ENCODE measurements around the gene CFAP46.

The CFAP46 gene

GRCh38 chr10:132858121-132859081, 84.0 kb downstream of the CFAP46 start:
- no peak for DNase-seq (ENCODE audit: extremely low spot score)
- ChIA-PET CTCF (no interaction called here), POLR2A (no interaction called here)
- TF ChIP-seq ELF4 (IDR thresholded peaks at IDR 0.05): no peak
- TF ChIP-seq TARDBP (IDR thresholded peaks at IDR 0.05): no peak
- no peak for TF ChIP-seq NFRKB (IDR thresholded peaks at IDR 0.05)
- TF ChIP-seq FOXK2 (IDR thresholded peaks at IDR 0.05): no peak
- no peak for TF ChIP-seq PKNOX1 (IDR thresholded peaks at IDR 0.05)
- no peak for TF ChIP-seq FOXM1 (IDR thresholded peaks at IDR 0.05; ENCODE audit: borderline replicate concordance)
- no peak for TF ChIP-seq BHLHE40 (IDR thresholded peaks at IDR 0.05; ENCODE audit: borderline replicate concordance)
- TF ChIP-seq SP1 (IDR thresholded peaks at IDR 0.05): no peak
- TF ChIP-seq ZNF384 (IDR thresholded peaks at IDR 0.05): no peak
- TF ChIP-seq L3MBTL2 (conservative IDR thresholded peaks at IDR 0.05): no peak
- TF ChIP-seq CTBP1 (IDR thresholded peaks at IDR 0.05; ENCODE audit: borderline replicate concordance): no peak
- no peak for TF ChIP-seq ARNT (IDR thresholded peaks at IDR 0.05)
- no peak for TF ChIP-seq HDGF (IDR thresholded peaks at IDR 0.05; ENCODE audit: borderline replicate concordance)
- no peak for TF ChIP-seq LEF1 (IDR thresholded peaks at IDR 0.05; ENCODE audit: borderline replicate concordance)

GRCh38 chr10:132856869-132857524, 85.4 kb downstream of the CFAP46 start:
- TF ChIP-seq HDGF (IDR thresholded peaks at IDR 0.05; ENCODE audit: borderline replicate concordance) (no peak), LEF1 (IDR thresholded peaks at IDR 0.05; ENCODE audit: borderline replicate concordance) (no peak), FOXA1 (IDR thresholded peaks at IDR 0.05) (no peak), SUZ12 (IDR thresholded peaks at IDR 0.05) (no peak), ARNT (IDR thresholded peaks at IDR 0.05) (no peak), PKNOX1 (IDR thresholded peaks at IDR 0.05) (no peak), NFRKB (IDR thresholded peaks at IDR 0.05) (no peak), SP1 (IDR thresholded peaks at IDR 0.05) (no peak), TARDBP (IDR thresholded peaks at IDR 0.05) (no peak), L3MBTL2 (conservative IDR thresholded peaks at IDR 0.05) (no peak), FOXK2 (IDR thresholded peaks at IDR 0.05) (no peak), ELF4 (IDR thresholded peaks at IDR 0.05) (no peak), ZNF384 (IDR thresholded peaks at IDR 0.05) (no peak), CTBP1 (IDR thresholded peaks at IDR 0.05; ENCODE audit: borderline replicate concordance) (no peak)
- POLR2A ChIA-PET: no interaction called here

GRCh38 chr10:132855889-132856288, 86.5 kb downstream of the CFAP46 start:
- ChIA-PET CTCF (no interaction called here), POLR2A (no interaction called here)
- no peak for TF ChIP-seq TARDBP (IDR thresholded peaks at IDR 0.05)
- no peak for DNase-seq (ENCODE audit: extremely low spot score)

More at GRCh38 chr10:132856869-132857524, 85.4 kb downstream of the CFAP46 start:
- CTCF ChIA-PET: no interaction called here
- DNase-seq (ENCODE audit: extremely low spot score): no peak

GRCh38 chr10:132851451-132851850, 90.9 kb downstream of the CFAP46 start:
- CTCF ChIA-PET: no interaction called here
- POLR2A ChIA-PET: no interaction called here
- DNase-seq (ENCODE audit: extremely low spot score): no peak
- no peak for TF ChIP-seq TARDBP (IDR thresholded peaks at IDR 0.05)
- TF ChIP-seq CTBP1 (IDR thresholded peaks at IDR 0.05; ENCODE audit: borderline replicate concordance): no peak
- TF ChIP-seq LEF1 (IDR thresholded peaks at IDR 0.05; ENCODE audit: borderline replicate concordance): no peak
- TF ChIP-seq ELF4 (IDR thresholded peaks at IDR 0.05): no peak
- no peak for TF ChIP-seq HDGF (IDR thresholded peaks at IDR 0.05; ENCODE audit: borderline replicate concordance)
- no peak for TF ChIP-seq ZNF384 (IDR thresholded peaks at IDR 0.05)
- no peak for TF ChIP-seq SUZ12 (IDR thresholded peaks at IDR 0.05)
- no peak for TF ChIP-seq L3MBTL2 (conservative IDR thresholded peaks at IDR 0.05)
- TF ChIP-seq PKNOX1 (IDR thresholded peaks at IDR 0.05): no peak
- no peak for TF ChIP-seq FOXA1 (IDR thresholded peaks at IDR 0.05)

- CTCF ChIA-PET: no interaction called here
- POLR2A ChIA-PET: no interaction called here
- TF ChIP-seq ELF4 (IDR thresholded peaks at IDR 0.05): no peak
- no peak for TF ChIP-seq PKNOX1 (IDR thresholded peaks at IDR 0.05)
- TF ChIP-seq LEF1 (IDR thresholded peaks at IDR 0.05; ENCODE audit: borderline replicate concordance): no peak
- TF ChIP-seq TARDBP (IDR thresholded peaks at IDR 0.05): no peak
- no peak for TF ChIP-seq L3MBTL2 (conservative IDR thresholded peaks at IDR 0.05)
- no peak for TF ChIP-seq SUZ12 (IDR thresholded peaks at IDR 0.05)
- TF ChIP-seq NFRKB (IDR thresholded peaks at IDR 0.05): no peak
- TF ChIP-seq ARNT (IDR thresholded peaks at IDR 0.05): no peak
- no peak for TF ChIP-seq ZNF384 (IDR thresholded peaks at IDR 0.05)
- TF ChIP-seq HDGF (IDR thresholded peaks at IDR 0.05; ENCODE audit: borderline replicate concordance): no peak
- no peak for TF ChIP-seq SP1 (IDR thresholded peaks at IDR 0.05)
- TF ChIP-seq BHLHE40 (IDR thresholded peaks at IDR 0.05; ENCODE audit: borderline replicate concordance): no peak
- DNase-seq (ENCODE audit: extremely low spot score): no peak
These were observed 91.5 kb downstream of the CFAP46 start for GRCh38 chr10:132850896-132851295.
